MCF 10A (cell line): ENCODE measurements around the gene ITGA1. TPM values are rescaled to one million over a fixed set of nuclear protein-coding genes. Genes with fewer than 3 reads are reported as not detected.

Experiments used
- BruUV-seq: library from RNA; stranded (reverse); fragments of 400-500 nt; replicated peaks from 2 replicates; lab custom pipeline; 2021; lab: Mats Ljungman, UMichigan
- CTCF ChIA-PET: fragments of 300-600 bp; sonication (Branson Sonifier 250); formaldehyde crosslinking; extraction: SDS; loops from one replicate; lab custom pipeline; 2021; ENCODE audit warnings: antibody characterized with exemption, inconsistent platforms; lab: Yijun Ruan, JAX
- POLR2A ChIA-PET: fragments of 300-600, 350-650 bp; sonication (Branson Sonifier 250); formaldehyde crosslinking; extraction: SDS; loops from one replicate; lab custom pipeline; 2020; ENCODE audit warnings: antibody characterized with exemption, inconsistent platforms; lab: Yijun Ruan, JAX
- DNase-seq: peaks from one replicate; pipeline ENCODE4 v3.0.0-alpha.2; 2018; ENCODE audit not compliant: unreplicated experiment
- H3K27ac Mint-ChIP-seq: one replicate; pipeline ENCODE4 v1.8.0; 2022; ENCODE audit warnings: mild to moderate bottlenecking, low read depth, mixed read lengths; ENCODE audit not compliant: unreplicated experiment
- H3K27me3 Mint-ChIP-seq: one replicate; pipeline ENCODE4 v1.8.0; 2022; ENCODE audit warnings: mixed read lengths; ENCODE audit not compliant: insufficient read depth, unreplicated experiment
- H3K36me3 Mint-ChIP-seq: one replicate; pipeline ENCODE4 v1.8.0; 2022; ENCODE audit warnings: mild to moderate bottlenecking, moderate library complexity, mixed read lengths; ENCODE audit not compliant: insufficient read depth, unreplicated experiment
- H3K4me1 Mint-ChIP-seq: one replicate; pipeline ENCODE4 v1.8.0; 2022; ENCODE audit warnings: mixed read lengths; ENCODE audit not compliant: insufficient read depth, unreplicated experiment
- H3K4me3 Mint-ChIP-seq: one replicate; pipeline ENCODE4 v1.8.0; 2022; ENCODE audit warnings: mild to moderate bottlenecking, moderate library complexity, mixed read lengths; ENCODE audit not compliant: unreplicated experiment
- H3K9me3 Mint-ChIP-seq: one replicate; pipeline ENCODE4 v1.8.0; 2022; ENCODE audit warnings: mixed read lengths; ENCODE audit not compliant: unreplicated experiment
- intact Hi-C: fragments of 100-400 bp; cut with micrococcal nuclease; formaldehyde crosslinking; loops from 2 replicates; pipeline ENCODE4 v1.14.1; 2022
- total RNA-seq: library from RNA; stranded (reverse); gene quantifications from 2 replicates; pipeline ENCODE4 v1.2.3, GENCODE V29; 2022
- TF ChIP-seq, protein P1 (sequence below): fragments of 200-600 bp; IDR thresholded peaks from one replicate; pipeline ENCODE4 v1.8.0; 2022; ENCODE audit warnings: antibody characterized with exemption, mild to moderate bottlenecking; ENCODE audit not compliant: unreplicated experiment

ITGA1 gene
- total RNA-seq, 1 experiment from 2014 or later: 7.7 TPM

DNA sequence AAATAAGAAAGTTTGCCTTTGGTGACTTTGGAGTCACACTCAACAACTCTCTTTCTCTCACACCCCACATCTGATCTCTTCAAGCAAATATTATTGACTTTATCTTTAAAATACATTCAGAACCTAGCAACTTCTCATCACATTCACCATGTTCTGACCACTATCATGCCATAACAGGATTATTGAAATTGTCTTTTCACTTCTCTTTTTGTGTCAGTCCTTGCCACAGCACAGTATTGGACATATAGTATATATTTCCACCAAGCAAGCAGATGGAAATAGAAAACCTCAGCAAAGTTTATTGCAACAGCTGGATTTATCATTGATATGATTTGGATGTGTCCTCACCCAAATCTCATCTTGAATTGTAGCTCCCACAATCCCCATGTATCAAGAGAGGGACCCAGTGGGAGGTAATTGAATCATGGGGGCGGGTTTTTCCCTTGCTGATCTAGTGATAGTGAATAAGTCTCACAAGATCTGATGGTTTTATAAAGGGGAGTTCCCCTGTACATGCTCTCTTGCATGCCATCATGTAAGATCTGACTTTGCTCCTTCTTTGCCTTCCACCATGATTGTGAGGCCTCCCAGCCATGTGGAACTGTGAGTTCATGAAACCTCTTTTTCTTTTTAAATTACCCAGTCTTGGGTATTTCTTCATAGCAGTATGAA is 26.9 kb upstream of the ITGA1 start:
- Mint-ChIP-seq H3K4me3 (no peak overlapping the region), H3K27me3 (no peaks in the 10 kb centered on the region), H3K4me1 (no peaks in the 10 kb centered on the region), H3K27ac (no peak overlapping the region), H3K9me3 (no peaks in the 10 kb centered on the region), H3K36me3 (no peaks in the 10 kb centered on the region)
- TF ChIP-seq, protein P1, sequence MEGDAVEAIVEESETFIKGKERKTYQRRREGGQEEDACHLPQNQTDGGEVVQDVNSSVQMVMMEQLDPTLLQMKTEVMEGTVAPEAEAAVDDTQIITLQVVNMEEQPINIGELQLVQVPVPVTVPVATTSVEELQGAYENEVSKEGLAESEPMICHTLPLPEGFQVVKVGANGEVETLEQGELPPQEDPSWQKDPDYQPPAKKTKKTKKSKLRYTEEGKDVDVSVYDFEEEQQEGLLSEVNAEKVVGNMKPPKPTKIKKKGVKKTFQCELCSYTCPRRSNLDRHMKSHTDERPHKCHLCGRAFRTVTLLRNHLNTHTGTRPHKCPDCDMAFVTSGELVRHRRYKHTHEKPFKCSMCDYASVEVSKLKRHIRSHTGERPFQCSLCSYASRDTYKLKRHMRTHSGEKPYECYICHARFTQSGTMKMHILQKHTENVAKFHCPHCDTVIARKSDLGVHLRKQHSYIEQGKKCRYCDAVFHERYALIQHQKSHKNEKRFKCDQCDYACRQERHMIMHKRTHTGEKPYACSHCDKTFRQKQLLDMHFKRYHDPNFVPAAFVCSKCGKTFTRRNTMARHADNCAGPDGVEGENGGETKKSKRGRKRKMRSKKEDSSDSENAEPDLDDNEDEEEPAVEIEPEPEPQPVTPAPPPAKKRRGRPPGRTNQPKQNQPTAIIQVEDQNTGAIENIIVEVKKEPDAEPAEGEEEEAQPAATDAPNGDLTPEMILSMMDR: no peak
- CTCF ChIA-PET: no interaction called here
- intact Hi-C loops: no loop called here
- POLR2A ChIA-PET: no interaction called here
- BruUV-seq: no TSS peak
- no peak for DNase-seq

DNA sequence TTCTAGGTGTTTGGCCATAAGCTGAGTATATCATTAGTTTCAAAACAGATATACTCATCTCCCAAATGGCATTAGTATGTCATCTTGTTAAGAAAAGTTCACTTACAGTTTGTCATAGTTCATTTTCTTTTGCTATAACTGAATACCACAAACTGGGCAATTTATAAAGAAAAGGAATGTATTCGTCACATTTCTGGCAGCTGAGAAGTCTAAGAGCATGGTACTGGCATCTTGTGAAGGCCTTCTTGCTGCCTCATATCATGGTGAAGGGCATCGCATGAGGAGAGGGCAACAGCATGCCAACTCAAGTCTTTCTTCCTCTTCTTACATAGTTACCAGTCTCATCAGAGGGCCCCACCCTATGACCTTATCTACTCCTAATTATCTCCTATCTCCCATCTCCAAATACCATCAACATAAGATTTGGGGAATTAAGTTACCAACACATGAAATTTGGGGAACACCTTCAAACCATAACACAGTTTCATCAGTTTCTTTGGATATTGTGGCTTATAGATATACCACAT is 20.4 kb upstream of the ITGA1 start:
- Mint-ChIP-seq H3K27ac (no peak overlapping the region), H3K4me3 (no peak overlapping the region), H3K9me3 (no peaks in the 10 kb centered on the region), H3K27me3 (no peaks in the 10 kb centered on the region), H3K4me1 (no peaks in the 10 kb centered on the region), H3K36me3 (no peaks in the 10 kb centered on the region)
- ChIA-PET CTCF (interaction anchor here (0.6 to 1.2 kb wide), 3 partner anchors 14 to 177 kb away, joined by 3 to 5 read pairs (median 4); no protein-coding TSS in a partner anchor), POLR2A (interaction anchor here (0.6 kb wide), 1 partner anchor 1755 kb away, joined by 3 read pairs; no protein-coding TSS in a partner anchor)
- TF ChIP-seq, protein P1: no peak
- BruUV-seq: no TSS peak
- DNase-seq: no peak
- intact Hi-C loops: no loop called here

DNA sequence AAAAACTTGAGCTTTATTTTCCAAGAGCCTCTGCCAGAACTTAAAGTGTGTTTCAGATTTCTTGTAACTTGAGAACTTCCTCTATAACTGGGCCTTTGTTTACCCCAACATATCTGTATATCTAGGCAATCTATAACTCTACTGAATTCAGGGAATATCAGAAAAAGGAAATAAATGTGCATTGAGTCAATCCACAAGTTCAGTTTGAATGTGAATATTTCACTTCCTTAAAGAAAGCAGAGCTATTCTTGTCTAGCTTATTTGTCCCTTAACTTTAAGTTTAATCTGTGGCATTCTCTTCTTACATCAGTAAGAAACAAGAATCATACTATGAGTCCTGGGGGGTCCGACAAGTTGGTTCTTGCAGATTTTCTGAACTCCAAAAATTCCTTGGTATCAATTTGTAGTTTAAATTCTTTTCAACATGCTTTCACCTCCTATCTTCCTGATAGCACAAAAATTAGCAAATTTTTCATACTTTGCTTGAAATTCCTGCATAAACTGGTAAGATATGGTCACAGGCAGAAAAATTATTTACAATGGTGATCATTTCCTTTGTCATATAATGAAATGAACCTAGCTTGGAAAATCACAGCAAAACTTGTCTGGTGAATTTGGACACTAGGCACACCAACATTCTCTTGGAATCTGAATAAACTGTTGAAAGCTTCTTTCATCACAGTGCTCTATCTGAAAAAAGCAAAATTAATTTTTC is 19.8 kb upstream of the ITGA1 start:
- intact Hi-C loops: no loop called here
- H3K9me3 Mint-ChIP-seq: no peaks in the 10 kb centered on the region
- H3K36me3 Mint-ChIP-seq: no peaks in the 10 kb centered on the region
- ChIA-PET CTCF (interaction anchor here (0.6 to 1.2 kb wide), 2 partner anchors 13 to 22 kb away, joined by 3 to 5 read pairs; no protein-coding TSS in a partner anchor), POLR2A (interaction anchor here (0.6 kb wide), 1 partner anchor 1754 kb away, joined by 3 read pairs; no protein-coding TSS in a partner anchor)
- H3K27ac Mint-ChIP-seq: no peak overlapping the region
- TF ChIP-seq, protein P1: no peak
- no peak overlapping the region for H3K4me3 Mint-ChIP-seq
- H3K27me3 Mint-ChIP-seq: no peaks in the 10 kb centered on the region
- BruUV-seq: no TSS peak
- no peaks in the 10 kb centered on the region for H3K4me1 Mint-ChIP-seq
- DNase-seq: no peak

DNA sequence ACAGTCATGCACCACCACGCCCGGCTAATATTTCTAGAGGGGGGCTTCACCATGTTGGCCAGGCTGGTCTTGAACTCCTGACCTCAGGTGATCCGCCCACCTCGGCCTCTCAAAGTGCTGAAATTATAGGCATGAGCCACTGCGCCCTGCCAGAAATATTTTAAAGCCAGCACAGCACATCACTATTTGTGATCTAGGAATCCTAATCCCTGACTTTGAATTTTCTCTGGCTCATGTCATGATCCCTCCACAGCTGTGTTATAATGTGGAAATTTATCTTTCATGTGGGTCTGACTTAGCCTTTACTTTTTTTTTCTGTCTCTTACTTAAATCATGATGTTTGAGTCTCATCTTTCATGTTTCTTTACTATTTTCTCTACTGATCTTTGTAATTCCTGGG is 18.7 kb upstream of the ITGA1 start:
- intact Hi-C loops: no loop called here
- peaks cover 6% of the 10 kb centered on the region for H3K27me3 Mint-ChIP-seq
- ChIA-PET POLR2A (no interaction called here), CTCF (interaction anchor here (0.6 kb wide), 1 partner anchor 62 kb away, joined by 4 read pairs; no protein-coding TSS in a partner anchor)
- no peak overlapping the region for H3K4me3 Mint-ChIP-seq
- H3K36me3 Mint-ChIP-seq: no peaks in the 10 kb centered on the region
- H3K27ac Mint-ChIP-seq: no peak overlapping the region
- no peak for DNase-seq
- no peaks in the 10 kb centered on the region for H3K4me1 Mint-ChIP-seq
- no peaks in the 10 kb centered on the region for H3K9me3 Mint-ChIP-seq
- TF ChIP-seq, protein P1: no peak
- no TSS peak for BruUV-seq
